Liver (tissue), 9 donors: ENCODE results near the gene ASB13. TPM values are rescaled to one million over a fixed set of nuclear protein-coding genes. Genes with fewer than 3 reads are reported as not detected.

ENCODE experiments used
- DNase-seq: peaks from one replicate; pipeline ENCODE4 v3.0.0-alpha.2; 2017; ENCODE audit warnings: low spot score
- H3K27ac ChIP-seq, 2 donors: one replicate each; pipeline ENCODE4 v1.7.0; 2013; ENCODE audit warnings: inconsistent platforms in 2 of 2, low read length in 2 of 2, control low read depth in 1 of 2, low read depth in 1 of 2, mild to moderate bottlenecking in 1 of 2
- H3K27me3 ChIP-seq, 4 donors: one replicate each; pipeline versions ENCODE4 v1.6.1 to v1.7.0; 2013; ENCODE audit warnings: low read length in 3 of 4, inconsistent platforms in 1 of 4, mild to moderate bottlenecking in 1 of 4, moderate library complexity in 1 of 4; ENCODE audit not compliant: control insufficient read depth in 4 of 4, insufficient read depth in 4 of 4
- H3K36me3 ChIP-seq, 4 donors: one replicate each; pipeline versions ENCODE4 v1.6.1 to v1.7.0; 2013; ENCODE audit warnings: low read length in 3 of 4, mild to moderate bottlenecking in 3 of 4, low read depth in 1 of 4, moderate library complexity in 1 of 4; ENCODE audit not compliant: control insufficient read depth in 4 of 4, insufficient read depth in 3 of 4
- H3K4me1 ChIP-seq, 4 donors: one replicate each; pipeline versions ENCODE4 v1.6.1 to v1.7.0; 2013; ENCODE audit warnings: low read length in 3 of 4, mild to moderate bottlenecking in 3 of 4, moderate library complexity in 1 of 4; ENCODE audit not compliant: control insufficient read depth in 4 of 4, insufficient read depth in 4 of 4
- H3K4me3 ChIP-seq, 3 donors: one replicate each; pipeline versions ENCODE4 v1.6.1 to v1.7.0; 2013; ENCODE audit warnings: low read length in 3 of 3, control low read depth in 1 of 3, low read depth in 1 of 3, mild to moderate bottlenecking in 1 of 3
- H3K9ac ChIP-seq, 2 donors: one replicate each; pipeline ENCODE4 v1.7.0; 2013; ENCODE audit warnings: low read length in 2 of 2, mild to moderate bottlenecking in 2 of 2, moderate library complexity in 2 of 2, control low read depth in 1 of 2, low read depth in 1 of 2
- H3K9me3 ChIP-seq, 4 donors: one replicate each; pipeline versions ENCODE4 v1.6.1 to v1.7.0; 2013; ENCODE audit warnings: low read length in 3 of 4; ENCODE audit not compliant: control insufficient read depth in 4 of 4
- ATF3 ChIP-seq: IDR thresholded peaks from 2 replicates; pipeline ENCODE4 v1.6.1; 2016; ENCODE audit warnings: antibody characterized with exemption
- CTCF ChIP-seq: fragments of 150-350 bp; IDR thresholded peaks from 2 replicates; pipeline ENCODE4 v1.5.1; 2017; ENCODE audit warnings: improper control_type of control experiment, low read depth, low read length; ENCODE audit not compliant: missing input control
- EGR1 ChIP-seq, 2 donors: IDR thresholded peaks; 2 replicates each; pipeline ENCODE4 v1.6.1; 2016 to 2018; ENCODE audit warnings: antibody characterized with exemption in 2 of 2, low read depth in 2 of 2
- FOXA1 ChIP-seq: IDR thresholded peaks from 2 replicates; pipeline ENCODE4 v1.6.1; 2016; ENCODE audit warnings: antibody characterized with exemption
- FOXA2 ChIP-seq: IDR thresholded peaks from 2 replicates; pipeline ENCODE4 v1.6.1; 2016; ENCODE audit warnings: antibody characterized with exemption
- GABPA ChIP-seq, 2 donors: IDR thresholded peaks in 1 of 2; conservative IDR thresholded peaks in 1 of 2; 2 replicates each; pipeline ENCODE4 v1.6.1; 2016; ENCODE audit warnings: antibody characterized with exemption in 2 of 2, mild to moderate bottlenecking in 1 of 2, moderate library complexity in 1 of 2
- HNF4A ChIP-seq, 2 donors: conservative IDR thresholded peaks; 2 replicates each; pipeline ENCODE4 v1.6.1; 2016; ENCODE audit warnings: antibody characterized with exemption in 2 of 2, mild to moderate bottlenecking in 2 of 2
- HNF4G ChIP-seq: IDR thresholded peaks from 2 replicates; pipeline ENCODE4 v1.6.1; 2016; ENCODE audit warnings: antibody characterized with exemption
- JUND ChIP-seq, 2 donors: IDR thresholded peaks; 2 replicates each; pipeline ENCODE4 v1.6.1; 2016; ENCODE audit warnings: antibody characterized with exemption in 2 of 2
- MAX ChIP-seq: IDR thresholded peaks from 2 replicates; pipeline ENCODE4 v1.6.1; 2016; ENCODE audit warnings: antibody characterized with exemption
- NR2F2 ChIP-seq: IDR thresholded peaks from 2 replicates; pipeline ENCODE4 v1.6.1; 2016; ENCODE audit warnings: antibody characterized with exemption
- RAD21 ChIP-seq, 2 donors: IDR thresholded peaks; 2 replicates each; pipeline ENCODE4 v1.6.1; 2016; ENCODE audit warnings: antibody characterized with exemption in 2 of 2, mild to moderate bottlenecking in 2 of 2
- REST ChIP-seq: IDR thresholded peaks from 2 replicates; pipeline ENCODE4 v1.6.1; 2016; ENCODE audit warnings: antibody characterized with exemption, mild to moderate bottlenecking
- RXRA ChIP-seq, 2 donors: IDR thresholded peaks; 2 replicates each; pipeline ENCODE4 v1.6.1; 2017 to 2018; ENCODE audit warnings: antibody characterized with exemption in 2 of 2, mild to moderate bottlenecking in 1 of 2
- SP1 ChIP-seq: IDR thresholded peaks from 2 replicates; pipeline ENCODE4 v1.6.1; 2018; ENCODE audit warnings: antibody characterized with exemption, mild to moderate bottlenecking
- TAF1 ChIP-seq: conservative IDR thresholded peaks from 2 replicates; pipeline ENCODE4 v1.6.1; 2016; ENCODE audit warnings: antibody characterized with exemption, mild to moderate bottlenecking
- YY1 ChIP-seq: IDR thresholded peaks from 2 replicates; pipeline ENCODE4 v1.6.1; 2016; ENCODE audit warnings: antibody characterized with exemption, mild to moderate bottlenecking
- ZBTB33 ChIP-seq: IDR thresholded peaks from 2 replicates; pipeline ENCODE4 v1.6.1; 2016; ENCODE audit warnings: antibody characterized with exemption
- WGBS: extraction: QIAGEN DNeasy Blood & Tissue Kit; methylation state at CpG from one replicate; pipeline ENCODE4 v1.1.7; 2013; 5-methylcytosine and 5-hydroxymethylcytosine counted together
- polyA plus RNA-seq, 2 donors: library from polyadenylated mRNA; stranded (reverse) in 1 of 2; unstranded in 1 of 2; fragments of 200-250 nt in 1 of 2; fragments of >200 nt in 1 of 2; fragmentation: Nextera tagmentation in 1 of 2; extraction: Ambion mirVana in 1 of 2; gene quantifications; one replicate each; pipeline versions ENCODE4 v1.2.1 to v1.2.3, GENCODE V29; 2013 to 2015
- total RNA-seq, 2 donors: library from RNA; depleted of rRNA; stranded (reverse); fragments of >200 nt; gene quantifications; one replicate each; pipeline ENCODE4 v1.2.3, GENCODE V29; 2014
- donor health status: healthy.
- donor health status: healthy.
- donor health status: healthy.
- donor health status: healthy.
- donor health status: healthy.

The ASB13 gene
- total and polyA plus RNA-seq, 4 donors = 8.5 to 48.3 (median 42.5) TPM

- no peaks in the 10 kb centered on the region for H3K9me3 ChIP-seq
- peak overlapping the region; percentile 71 to 84 for H3K27ac ChIP-seq
- H3K9ac ChIP-seq = peak overlapping the region in 1 of 2 donors; percentile 54
- 34% methylated on average over 13 of the region's 13 CpGs for WGBS
- no peak overlapping the region for H3K4me3 ChIP-seq
- no peaks in the 10 kb centered on the region for H3K36me3 ChIP-seq
- DNase-seq = no peak
- H3K27me3 ChIP-seq = no peaks in the 10 kb centered on the region
- H3K4me1 ChIP-seq = peaks cover 11 to 50% (median 44%) of the 10 kb centered on the region in 4 donors
- TF ChIP-seq JUND (IDR thresholded peaks at IDR 0.05) (peak; percentile 37 to 88), SP1 (peak; percentile 84), REST (peak; percentile 83), ZBTB33 (peak; percentile 72), RXRA (IDR thresholded peaks at IDR 0.05) (peak; percentile 90 to 94), CTCF (no peak), HNF4A (conservative IDR thresholded peaks at IDR 0.05) (peak; percentile 83 to 95), MAX (peak; percentile 94), EGR1 (IDR thresholded peaks at IDR 0.05; ENCODE audit: low read depth in 2 of 2) (peak in 1 of 2 donors; percentile 65), ATF3 (no peak), HNF4G (peak; percentile 24), RAD21 (IDR thresholded peaks at IDR 0.05) (peak; percentile 61 to 76), TAF1 (peak; percentile 73), GABPA (IDR thresholded peaks at IDR 0.05 in 1 of 2, conservative IDR thresholded peaks at IDR 0.05 in 1 of 2) (peak in 1 of 2 donors; percentile 47), NR2F2 (no peak), FOXA1 (peak; percentile 53), FOXA2 (peak; percentile 76), YY1 (peak; percentile 86)
These were observed 40.2 kb downstream of the ASB13 start for GRCh38 chr10:5625992-5626777.
